Activated T-helper 17 cell treated with anti-CD3 and anti-CD28 coated beads, Interleukin-2, amount 50 U/mL, for 72 hours (primary cell): ENCODE results near the gene GRM2. TPM values are rescaled to one million over a fixed set of nuclear protein-coding genes. Genes with fewer than 3 reads are reported as not detected.
A peak's percentile ranks its signal among the peaks of the same experiment; 100 is the strongest.

ENCODE experiments used
- ATAC-seq: fragments of 150-1000 bp; cut with Tn5 transposase; replicated peaks from 2 replicates; pipeline ENCODE4 v1.10.0; 2021; ENCODE audit warnings: mild to moderate bottlenecking, moderate library complexity
- H3K27ac Mint-ChIP-seq: one replicate; pipeline ENCODE4 v1.8.0; 2022; ENCODE audit warnings: mixed read lengths
- H3K27me3 Mint-ChIP-seq: one replicate; pipeline ENCODE4 v1.8.0; 2022; ENCODE audit warnings: mixed read lengths
- H3K36me3 Mint-ChIP-seq: one replicate; pipeline ENCODE4 v1.8.0; 2022; ENCODE audit warnings: low read depth, mild to moderate bottlenecking, mixed read lengths
- H3K4me1 Mint-ChIP-seq: one replicate; pipeline ENCODE4 v1.8.0; 2022; ENCODE audit warnings: mixed read lengths
- H3K4me3 Mint-ChIP-seq: one replicate; pipeline ENCODE4 v1.8.0; 2022; ENCODE audit warnings: mild to moderate bottlenecking, mixed read lengths
- H3K9me3 Mint-ChIP-seq: one replicate; pipeline ENCODE4 v1.8.0; 2022; ENCODE audit warnings: mixed read lengths
- total RNA-seq, 2 donors: library from RNA; stranded (reverse); gene quantifications; one replicate each; pipeline ENCODE4 v1.2.3, GENCODE V29; 2022

Gene GRM2
- under 1 TPM; 0.45 to 0.73 TPM for total RNA-seq

GRCh38 chr3:51706788-51707731 is at the start of gene GRM2:
Gene GRM2, plus strand, starts transcription at chr3:51707068. Its CDS starts 1,916 bp downstream, at chr3:51708984.
- Mint-ChIP-seq H3K27ac (peak within 1 kb of the TSS; percentile 43), H3K36me3 (peaks cover 14% of the 10 kb centered on the region), H3K27me3 (no peaks in the 10 kb centered on the region), H3K4me3 (no peak within 1 kb of the TSS), H3K4me1 (peaks cover 17% of the 10 kb centered on the region), H3K9me3 (no peaks in the 10 kb centered on the region)
- no peak for ATAC-seq

- no peaks in the 10 kb centered on the region for H3K9me3 Mint-ChIP-seq
- H3K36me3 Mint-ChIP-seq, result peaks cover 73% of the 10 kb centered on the region
- no peak overlapping the region for H3K4me3 Mint-ChIP-seq
- H3K4me1 Mint-ChIP-seq, result no peaks in the 10 kb centered on the region
- no peaks in the 10 kb centered on the region for H3K27me3 Mint-ChIP-seq
- no peak for ATAC-seq
- H3K27ac Mint-ChIP-seq, result no peak overlapping the region
These were observed 49.6 kb upstream of the GRM2 start for GRCh38 chr3:51657234-51657633.

GRCh38 chr3:51659942-51660341 is 46.9 kb upstream of the GRM2 start:
- Mint-ChIP-seq H3K27me3 (no peaks in the 10 kb centered on the region), H3K9me3 (no peaks in the 10 kb centered on the region), H3K4me1 (no peaks in the 10 kb centered on the region), H3K4me3 (no peak overlapping the region), H3K27ac (no peak overlapping the region), H3K36me3 (peaks cover 95% of the 10 kb centered on the region)
- no peak for ATAC-seq

GRCh38 chr3:51662456-51662855 is 44.4 kb upstream of the GRM2 start:
- peaks cover 72% of the 10 kb centered on the region for H3K36me3 Mint-ChIP-seq

GRCh38 chr3:51668756-51669155 is 38.1 kb upstream of the GRM2 start:
- no peaks in the 10 kb centered on the region for H3K27me3 Mint-ChIP-seq
- H3K4me1 Mint-ChIP-seq, result peaks cover 28% of the 10 kb centered on the region

More at GRCh38 chr3:51662456-51662855, 44.4 kb upstream of the GRM2 start:
- H3K4me1 Mint-ChIP-seq, result no peaks in the 10 kb centered on the region
- H3K4me3 Mint-ChIP-seq, result no peak overlapping the region
- ATAC-seq, result no peak
- H3K9me3 Mint-ChIP-seq, result no peaks in the 10 kb centered on the region
- no peak overlapping the region for H3K27ac Mint-ChIP-seq
- H3K27me3 Mint-ChIP-seq, result no peaks in the 10 kb centered on the region

GRCh38 chr3:51669241-51670052 is 37.4 kb upstream of the GRM2 start:
- H3K9me3 Mint-ChIP-seq, result no peaks in the 10 kb centered on the region
- H3K27me3 Mint-ChIP-seq, result no peaks in the 10 kb centered on the region
- peak overlapping the region; percentile 76 for H3K4me3 Mint-ChIP-seq
- peak overlapping the region; percentile 73 for H3K27ac Mint-ChIP-seq
- peaks cover 2% of the 10 kb centered on the region for H3K36me3 Mint-ChIP-seq
- peak; percentile 40 for ATAC-seq
- H3K4me1 Mint-ChIP-seq, result peaks cover 28% of the 10 kb centered on the region

More at GRCh38 chr3:51668756-51669155, 38.1 kb upstream of the GRM2 start:
- peak overlapping the region; percentile 76 for H3K4me3 Mint-ChIP-seq
- no peaks in the 10 kb centered on the region for H3K9me3 Mint-ChIP-seq
- ATAC-seq, result no peak
- peaks cover 9% of the 10 kb centered on the region for H3K36me3 Mint-ChIP-seq
- H3K27ac Mint-ChIP-seq, result peak overlapping the region; percentile 73

- H3K4me1 Mint-ChIP-seq, result peaks cover 35% of the 10 kb centered on the region
- peak overlapping the region; percentile 76 for H3K4me3 Mint-ChIP-seq
- H3K36me3 Mint-ChIP-seq, result peaks cover 4% of the 10 kb centered on the region
- H3K27me3 Mint-ChIP-seq, result no peaks in the 10 kb centered on the region
- peak overlapping the region; percentile 73 for H3K27ac Mint-ChIP-seq
- no peaks in the 10 kb centered on the region for H3K9me3 Mint-ChIP-seq
- peak; percentile 1 for ATAC-seq
These were observed 36.6 kb upstream of the GRM2 start for GRCh38 chr3:51670053-51670822.

GRCh38 chr3:51670823-51671733 is 35.8 kb upstream of the GRM2 start, which contains the start of gene TEX264:
Gene TEX264, plus strand, starts transcription at chr3:51671252. Its CDS starts 3,053 bp downstream, at chr3:51674305.
- H3K9me3 Mint-ChIP-seq, result no peaks in the 10 kb centered on the region
- H3K27me3 Mint-ChIP-seq, result no peaks in the 10 kb centered on the region
- peaks cover 12% of the 10 kb centered on the region for H3K36me3 Mint-ChIP-seq
- peak; percentile 66 for ATAC-seq
- H3K27ac Mint-ChIP-seq, result peak within 1 kb of the TSS; percentile 78
- H3K4me1 Mint-ChIP-seq, result peaks cover 44% of the 10 kb centered on the region
- H3K4me3 Mint-ChIP-seq, result peak within 1 kb of the TSS; percentile 76

GRCh38 chr3:51671734-51672475 is 35.0 kb upstream of the GRM2 start:
- H3K36me3 Mint-ChIP-seq, result peaks cover 20% of the 10 kb centered on the region

GRCh38 chr3:51673181-51673801 is 33.6 kb upstream of the GRM2 start:
- Mint-ChIP-seq H3K27ac (peak overlapping the region; percentile 78), H3K27me3 (no peaks in the 10 kb centered on the region)

More at GRCh38 chr3:51671734-51672475, 35.0 kb upstream of the GRM2 start:
- Mint-ChIP-seq H3K9me3 (no peaks in the 10 kb centered on the region), H3K4me1 (peaks cover 47% of the 10 kb centered on the region), H3K27ac (peak overlapping the region; percentile 78), H3K27me3 (no peaks in the 10 kb centered on the region), H3K4me3 (peak overlapping the region; percentile 76)
- ATAC-seq, result peak; percentile 34

GRCh38 chr3:51673802-51674654 is 32.8 kb upstream of the GRM2 start:
- H3K27ac Mint-ChIP-seq, result peak overlapping the region; percentile 78
- ATAC-seq, result no peak
- peaks cover 25% of the 10 kb centered on the region for H3K36me3 Mint-ChIP-seq
- H3K9me3 Mint-ChIP-seq, result no peaks in the 10 kb centered on the region
- peaks cover 56% of the 10 kb centered on the region for H3K4me1 Mint-ChIP-seq
- peak overlapping the region; percentile 76 for H3K4me3 Mint-ChIP-seq
- H3K27me3 Mint-ChIP-seq, result no peaks in the 10 kb centered on the region

More at GRCh38 chr3:51673181-51673801, 33.6 kb upstream of the GRM2 start:
- H3K4me1 Mint-ChIP-seq, result peaks cover 55% of the 10 kb centered on the region
- peaks cover 25% of the 10 kb centered on the region for H3K36me3 Mint-ChIP-seq
- ATAC-seq, result no peak
- H3K4me3 Mint-ChIP-seq, result peak overlapping the region; percentile 76
- H3K9me3 Mint-ChIP-seq, result no peaks in the 10 kb centered on the region
